ENCODE results near the gene RNF7. TPM values are rescaled to one million over a fixed set of nuclear protein-coding genes. Genes with fewer than 3 reads are reported as not detected.
A peak's percentile ranks its signal among the peaks of the same experiment; 100 is the strongest.

RNF7 gene
- total and polyA plus RNA-seq, 2 of the 13 experiments (the other 11 are each of a cell fraction or from before 2014, with no cell fraction given) = 66.4 to 94.7 TPM

DNA sequence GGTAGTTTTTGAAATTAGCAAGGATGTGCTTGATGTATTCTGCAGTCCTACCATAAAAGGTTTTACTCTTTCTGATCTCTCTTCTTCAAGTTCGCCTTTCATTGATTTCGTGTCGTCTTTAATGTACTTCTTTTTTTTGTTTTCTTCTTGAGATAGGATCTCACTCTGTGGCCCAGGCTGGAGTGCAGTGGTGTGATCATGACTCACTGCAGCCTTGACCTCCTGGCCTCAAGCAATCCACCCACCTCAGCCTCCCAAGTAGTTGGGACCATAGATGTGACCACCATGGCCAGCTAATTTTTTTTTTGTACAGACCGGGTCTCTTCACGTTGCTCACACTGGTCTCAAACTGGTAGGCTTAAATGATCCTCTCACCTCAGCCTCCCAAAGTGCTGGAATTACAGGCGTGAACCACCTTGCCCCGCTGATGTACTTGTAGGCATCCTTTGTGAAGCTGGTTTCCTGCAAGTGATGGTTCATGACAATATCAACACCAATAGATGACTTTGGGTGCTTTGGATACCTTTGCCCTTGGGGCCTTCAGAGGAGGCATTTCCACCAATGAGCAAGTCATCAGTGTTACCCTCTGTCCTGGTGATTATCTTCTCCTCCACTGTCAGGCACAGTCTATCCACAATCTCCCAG lies 28.9 kb upstream of the RNF7 start:
- FAIRE-seq (no peak), DNase-seq (ENCODE audit: low spot score) (no peak), ATAC-seq (no peak)
- POLR2A ChIA-PET = no interaction called here
- peaks cover 14% of the 10 kb centered on the region for H3K4me1 ChIP-seq (ENCODE audit: insufficient read depth, low read length)
- CTCF ChIA-PET (ENCODE audit: low intra/inter-chr PET ratio, low total read pairs) = no interaction called here
- in situ Hi-C loops (cut with HindIII; ENCODE audit: extremely low pct_ligation_motif_present, low pct_unique_long_range_greater_than_20kb) = no loop called here
- H3K27me3 ChIP-seq (ENCODE audit: control insufficient read depth in 1 of 2, insufficient read depth in 2 of 2, low read length in 2 of 2) = peaks cover 0 to 1% of the 10 kb centered on the region in 2 experiments; a peak in 1 of 5 replicates
- TF ChIP-seq NRL (CRISPR knock-in tag; IDR thresholded peaks at IDR 0.05; ENCODE audit: borderline replicate concordance) = no peak
- H4K20me1 ChIP-seq (ENCODE audit: insufficient read depth, low read length) = no peaks in the 10 kb centered on the region
- H3K4me2 ChIP-seq (ENCODE audit: low read depth, low read length) = no peak overlapping the region
- no peaks in the 10 kb centered on the region for H3K36me3 ChIP-seq (replicated peaks in 1 of 2; ENCODE audit: control insufficient read depth in 1 of 2, insufficient read depth in 2 of 2, low read length in 2 of 2)
- H3K4me3 ChIP-seq (replicated peaks in 1 of 3; ENCODE audit: insufficient read depth in 1 of 3, low read depth in 2 of 3, low read length in 3 of 3) = no peak overlapping the region
- H3K79me2 ChIP-seq (ENCODE audit: insufficient read depth, low read length) = no peaks in the 10 kb centered on the region
- no peaks in the 10 kb centered on the region for H3K9me3 ChIP-seq (ENCODE audit: low read length)
- intact Hi-C loops (cut with micrococcal nuclease; ENCODE audit: unreplicated experiment) = no loop called here
- no peak overlapping the region for H3K9ac ChIP-seq (ENCODE audit: insufficient read depth, low read depth, low read length)
- 54% methylated on average over 7 of the region's 7 CpGs for WGBS (ENCODE audit: low lambda C conversion rate)
- H2AFZ ChIP-seq (ENCODE audit: low read length) = no peak overlapping the region
- BruUV-seq (replicated peaks) = no TSS peak
- no peak overlapping the region for H3K27ac ChIP-seq (ENCODE audit: extremely low read length, insufficient read depth, low read length)

DNA sequence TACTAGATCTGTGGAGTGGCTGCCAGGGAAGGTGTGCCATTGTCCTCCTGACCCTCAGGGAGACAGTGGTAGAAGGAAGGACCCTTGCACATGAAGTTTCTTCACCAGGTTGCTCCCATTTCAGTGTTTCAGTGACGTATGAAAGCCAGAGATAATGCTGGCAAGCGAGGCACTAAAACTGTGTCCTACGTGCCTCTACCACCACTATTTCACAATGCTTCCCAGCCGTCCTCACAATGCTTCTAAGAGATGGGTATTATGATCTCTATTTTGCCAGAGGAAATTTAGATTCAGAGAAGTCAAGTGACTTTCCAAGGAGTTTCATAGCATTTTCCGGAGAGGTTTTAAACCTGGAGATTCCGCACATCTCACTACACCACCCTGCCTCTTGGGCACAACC lies 28.0 kb upstream of the RNF7 start:
- Histone ChIP-seq H3K9ac (ENCODE audit: insufficient read depth, low read depth, low read length) (no peak overlapping the region), H3K4me3 (replicated peaks in 1 of 3; ENCODE audit: insufficient read depth in 1 of 3, low read depth in 2 of 3, low read length in 3 of 3) (no peak overlapping the region), H3K4me2 (ENCODE audit: low read depth, low read length) (no peak overlapping the region), H3K9me3 (ENCODE audit: low read length) (no peaks in the 10 kb centered on the region), H4K20me1 (ENCODE audit: insufficient read depth, low read length) (no peaks in the 10 kb centered on the region), H3K27me3 (ENCODE audit: control insufficient read depth in 1 of 2, insufficient read depth in 2 of 2, low read length in 2 of 2) (peaks cover 0 to 1% of the 10 kb centered on the region in 2 experiments; a peak in 1 of 5 replicates), H3K4me1 (ENCODE audit: insufficient read depth, low read length) (peaks cover 14% of the 10 kb centered on the region), H3K27ac (ENCODE audit: extremely low read length, insufficient read depth, low read length) (no peak overlapping the region), H3K36me3 (replicated peaks in 1 of 2; ENCODE audit: control insufficient read depth in 1 of 2, insufficient read depth in 2 of 2, low read length in 2 of 2) (no peaks in the 10 kb centered on the region), H3K79me2 (ENCODE audit: insufficient read depth, low read length) (no peaks in the 10 kb centered on the region), H2AFZ (ENCODE audit: low read length) (no peak overlapping the region)
- ATAC-seq (no peak), FAIRE-seq (no peak), DNase-seq (ENCODE audit: low spot score) (no peak)
- WGBS (ENCODE audit: low lambda C conversion rate) = 68% methylated on average over 6 of the region's 6 CpGs
- CTCF ChIA-PET (ENCODE audit: low intra/inter-chr PET ratio, low total read pairs) = no interaction called here
- POLR2A ChIA-PET = no interaction called here
- BruUV-seq (replicated peaks) = no TSS peak
- in situ Hi-C loops (cut with HindIII; ENCODE audit: extremely low pct_ligation_motif_present, low pct_unique_long_range_greater_than_20kb) (no loop called here), intact Hi-C loops (cut with micrococcal nuclease; ENCODE audit: unreplicated experiment) (no loop called here)
- no peak for TF ChIP-seq HIVEP1 (CRISPR knock-in tag; IDR thresholded peaks at IDR 0.05)
- 0 out of 2 replicates have a peak, but pooled peaks have one; percentile 6 for TF ChIP-seq CEBPB (IDR thresholded peaks at IDR 0.05; ENCODE audit: borderline replicate concordance, low read depth, low read length)
